ENCODE measurements around the gene IER5. TPM values are rescaled to one million over a fixed set of nuclear protein-coding genes. Genes with fewer than 3 reads are reported as not detected.

The IER5 gene
- total and polyA plus RNA-seq, 2 of the 13 experiments (the other 11 are each of a cell fraction or from before 2014, with no cell fraction given), result 2.5 to 3.5 TPM

- no peak for TF ChIP-seq SUZ12 (IDR thresholded peaks at IDR 0.05; ENCODE audit: low read depth, low read length)
- peak; percentile 47; the same call in 1 of the 2 replicates for TF ChIP-seq RFX1 (IDR thresholded peaks at IDR 0.05)
- TF ChIP-seq, protein P1, sequence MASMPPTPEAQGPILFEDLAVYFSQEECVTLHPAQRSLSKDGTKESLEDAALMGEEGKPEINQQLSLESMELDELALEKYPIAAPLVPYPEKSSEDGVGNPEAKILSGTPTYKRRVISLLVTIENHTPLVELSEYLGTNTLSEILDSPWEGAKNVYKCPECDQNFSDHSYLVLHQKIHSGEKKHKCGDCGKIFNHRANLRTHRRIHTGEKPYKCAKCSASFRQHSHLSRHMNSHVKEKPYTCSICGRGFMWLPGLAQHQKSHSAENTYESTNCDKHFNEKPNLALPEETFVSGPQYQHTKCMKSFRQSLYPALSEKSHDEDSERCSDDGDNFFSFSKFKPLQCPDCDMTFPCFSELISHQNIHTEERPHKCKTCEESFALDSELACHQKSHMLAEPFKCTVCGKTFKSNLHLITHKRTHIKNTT (CRISPR knock-in tag; IDR thresholded peaks at IDR 0.05), result no peak
- TF ChIP-seq NR2F2 (IDR thresholded peaks at IDR 0.05; ENCODE audit: borderline replicate concordance, low read depth), result no peak
- TF ChIP-seq HNRNPH1 (optimal IDR thresholded peaks at IDR 0.05; ENCODE audit: low read depth, low read length), result no peak
- peak; percentile 54 for TF ChIP-seq HNRNPK (IDR thresholded peaks at IDR 0.05; ENCODE audit: low read depth, low read length, poor library complexity, severe bottlenecking)
- TF ChIP-seq ZNF235 (CRISPR knock-in tag; IDR thresholded peaks at IDR 0.05; ENCODE audit: borderline replicate concordance), result no peak
- TF ChIP-seq ZNF558 (CRISPR knock-in tag; IDR thresholded peaks at IDR 0.05; ENCODE audit: borderline replicate concordance), result peak; percentile 36; the same call in 1 of the 2 replicates
- TF ChIP-seq, protein P2, sequence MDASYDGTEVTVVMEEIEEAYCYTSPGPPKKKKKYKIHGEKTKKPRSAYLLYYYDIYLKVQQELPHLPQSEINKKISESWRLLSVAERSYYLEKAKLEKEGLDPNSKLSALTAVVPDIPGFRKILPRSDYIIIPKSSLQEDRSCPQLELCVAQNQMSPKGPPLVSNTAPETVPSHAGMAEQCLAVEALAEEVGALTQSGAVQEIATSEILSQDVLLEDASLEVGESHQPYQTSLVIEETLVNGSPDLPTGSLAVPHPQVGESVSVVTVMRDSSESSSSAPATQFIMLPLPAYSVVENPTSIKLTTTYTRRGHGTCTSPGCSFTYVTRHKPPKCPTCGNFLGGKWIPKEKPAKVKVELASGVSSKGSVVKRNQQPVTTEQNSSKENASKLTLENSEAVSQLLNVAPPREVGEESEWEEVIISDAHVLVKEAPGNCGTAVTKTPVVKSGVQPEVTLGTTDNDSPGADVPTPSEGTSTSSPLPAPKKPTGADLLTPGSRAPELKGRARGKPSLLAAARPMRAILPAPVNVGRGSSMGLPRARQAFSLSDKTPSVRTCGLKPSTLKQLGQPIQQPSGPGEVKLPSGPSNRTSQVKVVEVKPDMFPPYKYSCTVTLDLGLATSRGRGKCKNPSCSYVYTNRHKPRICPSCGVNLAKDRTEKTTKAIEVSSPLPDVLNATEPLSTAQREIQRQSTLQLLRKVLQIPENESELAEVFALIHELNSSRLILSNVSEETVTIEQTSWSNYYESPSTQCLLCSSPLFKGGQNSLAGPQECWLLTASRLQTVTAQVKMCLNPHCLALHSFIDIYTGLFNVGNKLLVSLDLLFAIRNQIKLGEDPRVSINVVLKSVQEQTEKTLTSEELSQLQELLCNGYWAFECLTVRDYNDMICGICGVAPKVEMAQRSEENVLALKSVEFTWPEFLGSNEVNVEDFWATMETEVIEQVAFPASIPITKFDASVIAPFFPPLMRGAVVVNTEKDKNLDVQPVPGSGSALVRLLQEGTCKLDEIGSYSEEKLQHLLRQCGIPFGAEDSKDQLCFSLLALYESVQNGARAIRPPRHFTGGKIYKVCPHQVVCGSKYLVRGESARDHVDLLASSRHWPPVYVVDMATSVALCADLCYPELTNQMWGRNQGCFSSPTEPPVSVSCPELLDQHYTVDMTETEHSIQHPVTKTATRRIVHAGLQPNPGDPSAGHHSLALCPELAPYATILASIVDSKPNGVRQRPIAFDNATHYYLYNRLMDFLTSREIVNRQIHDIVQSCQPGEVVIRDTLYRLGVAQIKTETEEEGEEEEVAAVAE (CRISPR knock-in tag; IDR thresholded peaks at IDR 0.05; ENCODE audit: borderline replicate concordance), result no peak
- TF ChIP-seq TEAD2 (CRISPR knock-in tag; IDR thresholded peaks at IDR 0.05), result no peak
- no peak for TF ChIP-seq ZNF432 (CRISPR knock-in tag; IDR thresholded peaks at IDR 0.05; ENCODE audit: borderline replicate concordance)
- peak; percentile 37; the same call in 1 of the 2 replicates for TF ChIP-seq ZNF143 (CRISPR knock-in tag; IDR thresholded peaks at IDR 0.05)
- TF ChIP-seq, protein P3, sequence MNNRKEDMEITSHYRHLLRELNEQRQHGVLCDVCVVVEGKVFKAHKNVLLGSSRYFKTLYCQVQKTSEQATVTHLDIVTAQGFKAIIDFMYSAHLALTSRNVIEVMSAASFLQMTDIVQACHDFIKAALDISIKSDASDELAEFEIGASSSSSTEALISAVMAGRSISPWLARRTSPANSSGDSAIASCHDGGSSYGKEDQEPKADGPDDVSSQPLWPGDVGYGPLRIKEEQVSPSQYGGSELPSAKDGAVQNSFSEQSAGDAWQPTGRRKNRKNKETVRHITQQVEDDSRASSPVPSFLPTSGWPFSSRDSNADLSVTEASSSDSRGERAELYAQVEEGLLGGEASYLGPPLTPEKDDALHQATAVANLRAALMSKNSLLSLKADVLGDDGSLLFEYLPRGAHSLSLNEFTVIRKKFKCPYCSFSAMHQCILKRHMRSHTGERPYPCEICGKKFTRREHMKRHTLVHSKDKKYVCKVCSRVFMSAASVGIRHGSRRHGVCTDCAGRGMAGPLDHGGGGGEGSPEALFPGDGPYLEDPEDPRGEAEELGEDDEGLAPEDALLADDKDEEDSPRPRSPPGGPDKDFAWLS (CRISPR knock-in tag; IDR thresholded peaks at IDR 0.05; ENCODE audit: borderline replicate concordance), result no peak
- TF ChIP-seq, protein P4, sequence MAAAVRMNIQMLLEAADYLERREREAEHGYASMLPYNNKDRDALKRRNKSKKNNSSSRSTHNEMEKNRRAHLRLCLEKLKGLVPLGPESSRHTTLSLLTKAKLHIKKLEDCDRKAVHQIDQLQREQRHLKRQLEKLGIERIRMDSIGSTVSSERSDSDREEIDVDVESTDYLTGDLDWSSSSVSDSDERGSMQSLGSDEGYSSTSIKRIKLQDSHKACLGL (CRISPR knock-in tag; IDR thresholded peaks at IDR 0.05), result no peak; the same call in 1 of the 2 replicates
- TF ChIP-seq, protein P5, sequence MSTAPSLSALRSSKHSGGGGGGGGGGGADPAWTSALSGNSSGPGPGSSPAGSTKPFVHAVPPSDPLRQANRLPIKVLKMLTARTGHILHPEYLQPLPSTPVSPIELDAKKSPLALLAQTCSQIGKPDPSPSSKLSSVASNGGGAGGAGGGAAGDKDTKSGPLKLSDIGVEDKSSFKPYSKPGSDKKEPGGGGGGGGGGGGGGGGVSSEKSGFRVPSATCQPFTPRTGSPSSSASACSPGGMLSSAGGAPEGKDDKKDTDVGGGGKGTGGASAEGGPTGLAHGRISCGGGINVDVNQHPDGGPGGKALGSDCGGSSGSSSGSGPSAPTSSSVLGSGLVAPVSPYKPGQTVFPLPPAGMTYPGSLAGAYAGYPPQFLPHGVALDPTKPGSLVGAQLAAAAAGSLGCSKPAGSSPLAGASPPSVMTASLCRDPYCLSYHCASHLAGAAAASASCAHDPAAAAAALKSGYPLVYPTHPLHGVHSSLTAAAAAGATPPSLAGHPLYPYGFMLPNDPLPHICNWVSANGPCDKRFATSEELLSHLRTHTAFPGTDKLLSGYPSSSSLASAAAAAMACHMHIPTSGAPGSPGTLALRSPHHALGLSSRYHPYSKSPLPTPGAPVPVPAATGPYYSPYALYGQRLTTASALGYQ (CRISPR knock-in tag; IDR thresholded peaks at IDR 0.05), result peak; percentile 59; the same call in 1 of the 2 replicates
- TF ChIP-seq POLR2AphosphoS2 (IDR thresholded peaks at IDR 0.05; ENCODE audit: low read depth, low read length), result no peak
- TF ChIP-seq TAF1 (CRISPR knock-in tag; IDR thresholded peaks at IDR 0.05), result no peak; the same call in 1 of the 2 replicates
- TF ChIP-seq SCMH1 (CRISPR knock-in tag; IDR thresholded peaks at IDR 0.05; ENCODE audit: borderline replicate concordance), result no peak
- peak; percentile 70 for TF ChIP-seq GABPB1 (CRISPR knock-in tag; IDR thresholded peaks at IDR 0.05)
Measured at GRCh38 chr1:181105134-181106021, 16.9 kb downstream of the IER5 start (continued).
